ENCODE data around the gene PALD1. TPM values are rescaled to one million over a fixed set of nuclear protein-coding genes. Genes with fewer than 3 reads are reported as not detected.

The PALD1 gene
- total and polyA plus RNA-seq, 2 donors (not counting 1 experiment from before 2014, with no cell fraction given): 0.09 to 0.33 TPM

- Histone ChIP-seq H3K79me2 (ENCODE audit: control insufficient read depth, insufficient read depth, low read length) (no peaks in the 10 kb centered on the region), H3K4me3 (replicated peaks in 1 of 4; ENCODE audit: control extremely low read depth in 1 of 4, insufficient read depth in 1 of 4, low read depth in 3 of 4, low read length in 4 of 4) (no peak overlapping the region), H3K4me2 (ENCODE audit: extremely low read depth, insufficient read depth, low read length) (no peak overlapping the region), H3K9ac (ENCODE audit: insufficient read depth, low read length) (no peak overlapping the region), H3K27ac (ENCODE audit: insufficient read depth, low read length) (no peak overlapping the region), H3K9me3 (ENCODE audit: control insufficient read depth, insufficient read depth, low read depth, low read length) (no peaks in the 10 kb centered on the region), H3K27me3 (ENCODE audit: control insufficient read depth, insufficient read depth, low read length) (no peaks in the 10 kb centered on the region), H2AFZ (ENCODE audit: low read length) (no peak overlapping the region), H3K36me3 (ENCODE audit: control insufficient read depth, insufficient read depth, low read length) (peaks cover 6% of the 10 kb centered on the region), H4K20me1 (ENCODE audit: control insufficient read depth, extremely low read depth, insufficient read depth, low read length) (no peaks in the 10 kb centered on the region), H3K4me1 (ENCODE audit: control insufficient read depth, extremely low read depth, insufficient read depth, low read length) (peaks cover 15% of the 10 kb centered on the region)
- DNase-seq (ENCODE audit: low read depth in 2 of 2): peak in 1 of 2 donors; percentile 38
- TF ChIP-seq EZH2 (IDR thresholded peaks at IDR 0.05; ENCODE audit: low read length, missing control alignments) (no peak), CTCF (conservative IDR thresholded peaks at IDR 0.05 in 1 of 2, IDR thresholded peaks at IDR 0.05 in 1 of 2; ENCODE audit: low read depth in 1 of 2, low read length in 2 of 2) (no peak)
These were observed 46.5 kb upstream of the PALD1 start for GRCh38 chr10:70432101-70432500.

GRCh38 chr10:70432561-70433263 is 45.9 kb upstream of the PALD1 start:
- Histone ChIP-seq H3K36me3 (ENCODE audit: control insufficient read depth, insufficient read depth, low read length) (peaks cover 4% of the 10 kb centered on the region), H3K27ac (ENCODE audit: insufficient read depth, low read length) (no peak overlapping the region), H3K9me3 (ENCODE audit: control insufficient read depth, insufficient read depth, low read depth, low read length) (no peaks in the 10 kb centered on the region), H2AFZ (ENCODE audit: low read length) (no peak overlapping the region), H3K4me3 (replicated peaks in 1 of 4; ENCODE audit: control extremely low read depth in 1 of 4, insufficient read depth in 1 of 4, low read depth in 3 of 4, low read length in 4 of 4) (no peak overlapping the region), H3K4me2 (ENCODE audit: extremely low read depth, insufficient read depth, low read length) (no peak overlapping the region), H3K4me1 (ENCODE audit: control insufficient read depth, extremely low read depth, insufficient read depth, low read length) (peaks cover 15% of the 10 kb centered on the region), H3K27me3 (ENCODE audit: control insufficient read depth, insufficient read depth, low read length) (no peaks in the 10 kb centered on the region), H4K20me1 (ENCODE audit: control insufficient read depth, extremely low read depth, insufficient read depth, low read length) (no peaks in the 10 kb centered on the region), H3K79me2 (ENCODE audit: control insufficient read depth, insufficient read depth, low read length) (no peaks in the 10 kb centered on the region), H3K9ac (ENCODE audit: insufficient read depth, low read length) (no peak overlapping the region)
- TF ChIP-seq EZH2 (IDR thresholded peaks at IDR 0.05; ENCODE audit: low read length, missing control alignments): no peak
- TF ChIP-seq CTCF (conservative IDR thresholded peaks at IDR 0.05 in 1 of 2, IDR thresholded peaks at IDR 0.05 in 1 of 2; ENCODE audit: low read depth in 1 of 2, low read length in 2 of 2): no peak
- no peak for DNase-seq (ENCODE audit: low read depth in 2 of 2)

GRCh38 chr10:70433581-70434280 is 44.8 kb upstream of the PALD1 start:
- H3K4me3 ChIP-seq (replicated peaks in 1 of 4; ENCODE audit: control extremely low read depth in 1 of 4, insufficient read depth in 1 of 4, low read depth in 3 of 4, low read length in 4 of 4): no peak overlapping the region
- no peak overlapping the region for H3K9ac ChIP-seq (ENCODE audit: insufficient read depth, low read length)
- H3K36me3 ChIP-seq (ENCODE audit: control insufficient read depth, insufficient read depth, low read length): peaks cover under 1% of the 10 kb centered on the region
- no peak overlapping the region for H3K4me2 ChIP-seq (ENCODE audit: extremely low read depth, insufficient read depth, low read length)
- H4K20me1 ChIP-seq (ENCODE audit: control insufficient read depth, extremely low read depth, insufficient read depth, low read length): no peaks in the 10 kb centered on the region
- peaks cover 15% of the 10 kb centered on the region for H3K4me1 ChIP-seq (ENCODE audit: control insufficient read depth, extremely low read depth, insufficient read depth, low read length)
- DNase-seq (ENCODE audit: low read depth in 2 of 2): peak in 1 of 2 donors; percentile 24
- H2AFZ ChIP-seq (ENCODE audit: low read length): no peak overlapping the region
- H3K79me2 ChIP-seq (ENCODE audit: control insufficient read depth, insufficient read depth, low read length): no peaks in the 10 kb centered on the region
- peak overlapping the region; percentile 3 for H3K27ac ChIP-seq (ENCODE audit: insufficient read depth, low read length)
- H3K27me3 ChIP-seq (ENCODE audit: control insufficient read depth, insufficient read depth, low read length): no peaks in the 10 kb centered on the region
- H3K9me3 ChIP-seq (ENCODE audit: control insufficient read depth, insufficient read depth, low read depth, low read length): no peaks in the 10 kb centered on the region
- TF ChIP-seq EZH2 (IDR thresholded peaks at IDR 0.05; ENCODE audit: low read length, missing control alignments): no peak

Measured in fibroblast of lung (primary cell).